Caco-2 (cell line): ENCODE results near the gene IRS1. TPM values are rescaled to one million over a fixed set of nuclear protein-coding genes. Genes with fewer than 3 reads are reported as not detected.

Experiments
- BruUV-seq: library from RNA; stranded (reverse); fragments of 400-500 nt; replicated peaks from 2 replicates; lab custom pipeline; 2021; lab: Mats Ljungman, UMichigan
- CTCF ChIA-PET: fragments of 300-600 bp; sonication (Branson Sonifier 250); formaldehyde crosslinking; loops from one replicate; lab custom pipeline; 2022; ENCODE audit warnings: antibody characterized with exemption; lab: Charles Lee
- POLR2A ChIA-PET: fragments of 300-600 bp; sonication (Branson Sonifier 250); formaldehyde crosslinking; loops from one replicate; lab custom pipeline; 2022; ENCODE audit warnings: antibody characterized with exemption; lab: Charles Lee
- DNase-seq, 2 experiments: peaks; one replicate each; pipeline versions ENCODE4 v3.0.0 to v3.0.0-alpha.2; 2020 to 2022
- H3K27me3 ChIP-seq: replicated peaks from 2 replicates; pipeline ENCODE4 v1.6.0; 2011; ENCODE audit warnings: low read length; ENCODE audit not compliant: control insufficient read depth, insufficient read depth
- H3K36me3 ChIP-seq: 2 replicates; pipeline ENCODE4 v1.5.1; 2011; ENCODE audit warnings: low read length; ENCODE audit not compliant: control insufficient read depth, insufficient read depth
- H3K4me1 ChIP-seq: fragments of 250-450 bp; sonication (Bioruptor Pico); 2 replicates; pipeline ENCODE4 v1.5.1; 2020; ENCODE audit warnings: mild to moderate bottlenecking
- H3K4me3 ChIP-seq: 2 replicates; pipeline ENCODE4 v1.5.1; 2011; ENCODE audit warnings: low read depth, mild to moderate bottlenecking, control low read depth, low read length
- H3K9me3 ChIP-seq: fragments of 250-450 bp; sonication (Bioruptor Pico); 2 replicates; pipeline ENCODE4 v1.5.1; 2020; ENCODE audit warnings: mild to moderate bottlenecking, moderate library complexity
- H3K27ac Mint-ChIP-seq: one replicate; pipeline ENCODE4 v1.8.0; 2022; ENCODE audit warnings: mixed read lengths; ENCODE audit not compliant: unreplicated experiment
- H3K27me3 Mint-ChIP-seq: one replicate; pipeline ENCODE4 v1.8.0; 2022; ENCODE audit warnings: mixed read lengths; ENCODE audit not compliant: insufficient read depth, unreplicated experiment
- H3K36me3 Mint-ChIP-seq: one replicate; pipeline ENCODE4 v1.8.0; 2022; ENCODE audit warnings: mild to moderate bottlenecking, mixed read lengths; ENCODE audit not compliant: insufficient read depth, unreplicated experiment
- H3K4me1 Mint-ChIP-seq: one replicate; pipeline ENCODE4 v1.8.0; 2022; ENCODE audit warnings: low read depth, mixed read lengths; ENCODE audit not compliant: unreplicated experiment
- H3K4me3 Mint-ChIP-seq: one replicate; pipeline ENCODE4 v1.8.0; 2022; ENCODE audit warnings: mild to moderate bottlenecking, moderate library complexity, mixed read lengths; ENCODE audit not compliant: unreplicated experiment
- H3K9me3 Mint-ChIP-seq: one replicate; pipeline ENCODE4 v1.8.0; 2022; ENCODE audit warnings: mixed read lengths; ENCODE audit not compliant: unreplicated experiment
- CTCF ChIP-seq, 2 experiments: fragments of 200-600 bp in 1 of 2; IDR thresholded peaks; 1 replicate in 1 of 2; 2 replicates in 1 of 2; pipeline versions ENCODE4 v1.5.1 to v1.8.0; 2011 to 2022; ENCODE audit warnings: antibody characterized with exemption in 1 of 2, control low read depth in 1 of 2, inconsistent platforms in 1 of 2, low read depth in 1 of 2, low read length in 1 of 2, mild to moderate bottlenecking in 1 of 2, moderate library complexity in 1 of 2; ENCODE audit not compliant: insufficient read depth in 1 of 2, severe bottlenecking in 1 of 2, unreplicated experiment in 1 of 2
- intact Hi-C: fragments of 100-400 bp; cut with micrococcal nuclease; formaldehyde crosslinking; loops from one replicate; pipeline ENCODE4 v1.10.0; 2022; ENCODE audit not compliant: unreplicated experiment
- total RNA-seq: library from RNA; stranded (reverse); gene quantifications from 2 replicates; pipeline ENCODE4 v1.2.3, GENCODE V29; 2022

The IRS1 gene
- total RNA-seq, 1 experiment from 2014 or later, result 27.9 TPM

GRCh38 chr2:226832061-226832460 is 32.4 kb upstream of the IRS1 start:
- no TSS peak for BruUV-seq
- Histone ChIP-seq H3K4me3 (no peak overlapping the region), H3K36me3 (no peaks in the 10 kb centered on the region), H3K9me3 (no peaks in the 10 kb centered on the region), H3K27me3 (no peaks in the 10 kb centered on the region), H3K4me1 (0 out of 2 replicates have a peak, but pooled peaks cover 5% of the 10 kb centered on the region)
- Mint-ChIP-seq H3K4me3 (no peak overlapping the region), H3K27me3 (no peaks in the 10 kb centered on the region), H3K9me3 (no peaks in the 10 kb centered on the region), H3K4me1 (no peaks in the 10 kb centered on the region), H3K27ac (no peak overlapping the region), H3K36me3 (peaks cover 15% of the 10 kb centered on the region)
- TF ChIP-seq CTCF (IDR thresholded peaks at IDR 0.05; ENCODE audit: insufficient read depth in 1 of 2, low read depth in 1 of 2, low read length in 1 of 2, severe bottlenecking in 1 of 2, unreplicated experiment in 1 of 2), result no peak
- no peak for DNase-seq
- CTCF ChIA-PET, result no interaction called here
- intact Hi-C loops, result no loop called here
- POLR2A ChIA-PET, result no interaction called here

- POLR2A ChIA-PET, result no interaction called here
- DNase-seq, result no peak
- CTCF ChIA-PET, result no interaction called here
- H3K4me1 ChIP-seq, result 0 out of 2 replicates have a peak, but pooled peaks cover 5% of the 10 kb centered on the region
- Mint-ChIP-seq H3K4me1 (no peaks in the 10 kb centered on the region), H3K9me3 (no peaks in the 10 kb centered on the region), H3K4me3 (no peak overlapping the region), H3K27ac (no peak overlapping the region), H3K27me3 (no peaks in the 10 kb centered on the region), H3K36me3 (peaks cover 14% of the 10 kb centered on the region)
- no TSS peak for BruUV-seq
- no peak for TF ChIP-seq CTCF (IDR thresholded peaks at IDR 0.05; ENCODE audit: insufficient read depth in 1 of 2, low read depth in 1 of 2, low read length in 1 of 2, severe bottlenecking in 1 of 2, unreplicated experiment in 1 of 2)
- no peak overlapping the region for H3K4me3 ChIP-seq
- intact Hi-C loops, result no loop called here
- no peaks in the 10 kb centered on the region for H3K9me3 ChIP-seq
- no peaks in the 10 kb centered on the region for H3K27me3 ChIP-seq
- H3K36me3 ChIP-seq, result no peaks in the 10 kb centered on the region
These were observed 31.6 kb upstream of the IRS1 start for GRCh38 chr2:226831266-226831665.

GRCh38 chr2:226829721-226830631 is 30.4 kb upstream of the IRS1 start:
- CTCF ChIA-PET, result interaction anchor here (0.6 kb wide), 1 partner anchor 220 kb away, joined by 3 read pairs; no protein-coding TSS in a partner anchor
- Histone ChIP-seq H3K9me3 (no peaks in the 10 kb centered on the region), H3K4me3 (no peak overlapping the region), H3K4me1 (0 out of 2 replicates have a peak, but pooled peaks cover 5% of the 10 kb centered on the region), H3K36me3 (no peaks in the 10 kb centered on the region), H3K27me3 (no peaks in the 10 kb centered on the region)
- no peaks in the 10 kb centered on the region for H3K9me3 Mint-ChIP-seq
- TF ChIP-seq CTCF (IDR thresholded peaks at IDR 0.05; ENCODE audit: insufficient read depth in 1 of 2, low read depth in 1 of 2, low read length in 1 of 2, severe bottlenecking in 1 of 2, unreplicated experiment in 1 of 2), result no peak
- no peak overlapping the region for H3K4me3 Mint-ChIP-seq
- POLR2A ChIA-PET, result no interaction called here
- H3K4me1 Mint-ChIP-seq, result no peaks in the 10 kb centered on the region
- DNase-seq, result no peak
- H3K36me3 Mint-ChIP-seq, result peaks cover 5% of the 10 kb centered on the region
- intact Hi-C loops, result no loop called here
- BruUV-seq, result no TSS peak
- H3K27ac Mint-ChIP-seq, result no peak overlapping the region
- no peaks in the 10 kb centered on the region for H3K27me3 Mint-ChIP-seq
